Progenitor cell of endocrine pancreas (in vitro differentiated cells): ENCODE results near the gene CELF4. TPM values are rescaled to one million over a fixed set of nuclear protein-coding genes. Genes with fewer than 3 reads are reported as not detected.

Experiments used
- DNase-seq: peaks from one replicate; pipeline ENCODE4 v3.0.0; 2021; ENCODE audit warnings: low spot score; ENCODE audit not compliant: unreplicated experiment
- H3K27ac Mint-ChIP-seq: 2 replicates; pipeline ENCODE4 v1.8.0; 2021; ENCODE audit warnings: mild to moderate bottlenecking, moderate library complexity, mixed read lengths
- H3K27me3 Mint-ChIP-seq: 2 replicates; pipeline ENCODE4 v1.8.0; 2021; ENCODE audit warnings: mixed read lengths
- H3K36me3 Mint-ChIP-seq: 2 replicates; pipeline ENCODE4 v1.8.0; 2022; ENCODE audit warnings: mixed read lengths; ENCODE audit not compliant: insufficient read depth
- H3K4me1 Mint-ChIP-seq: 2 replicates; pipeline ENCODE4 v1.8.0; 2021; ENCODE audit warnings: low read depth, mixed read lengths
- H3K4me3 Mint-ChIP-seq: 2 replicates; pipeline ENCODE4 v1.8.0; 2021; ENCODE audit warnings: low read depth, mild to moderate bottlenecking, moderate library complexity, mixed read lengths
- H3K9me3 Mint-ChIP-seq: 2 replicates; pipeline ENCODE4 v1.8.0; 2021; ENCODE audit warnings: low read depth, mixed read lengths
- CTCF ChIP-seq: fragments of 200-600 bp; sonication (generic); IDR thresholded peaks from one replicate; pipeline ENCODE4 v1.5.0; 2021; ENCODE audit warnings: antibody characterized with exemption, mild to moderate bottlenecking; ENCODE audit not compliant: unreplicated experiment
- total RNA-seq: library from RNA; stranded (reverse); gene quantifications from 2 replicates; pipeline ENCODE4 v1.2.1, GENCODE V29; 2021

Gene CELF4
- total RNA-seq, 1 donor from 2014 or later: 4.6 TPM

- no peaks in the 10 kb centered on the region for H3K9me3 Mint-ChIP-seq
- H3K36me3 Mint-ChIP-seq: no peaks in the 10 kb centered on the region
- no peak for TF ChIP-seq CTCF
- no peak for DNase-seq
- no peak overlapping the region for H3K27ac Mint-ChIP-seq
- H3K4me1 Mint-ChIP-seq: no peaks in the 10 kb centered on the region
- H3K27me3 Mint-ChIP-seq: peaks cover 29% of the 10 kb centered on the region
- H3K4me3 Mint-ChIP-seq: no peak overlapping the region
Measured at GRCh38 chr18:37261246-37261840, 304.3 kb downstream of the CELF4 start.

GRCh38 chr18:37260367-37261093 lies 305.1 kb downstream of the CELF4 start:
- H3K36me3 Mint-ChIP-seq: no peaks in the 10 kb centered on the region
- H3K4me3 Mint-ChIP-seq: no peak overlapping the region
- TF ChIP-seq CTCF: no peak
- H3K4me1 Mint-ChIP-seq: no peaks in the 10 kb centered on the region
- H3K9me3 Mint-ChIP-seq: no peaks in the 10 kb centered on the region
- no peak overlapping the region for H3K27ac Mint-ChIP-seq
- DNase-seq: no peak
- peaks cover 36% of the 10 kb centered on the region for H3K27me3 Mint-ChIP-seq

GRCh38 chr18:37259711-37260110 lies 305.9 kb downstream of the CELF4 start:
- no peak for DNase-seq
- H3K27ac Mint-ChIP-seq: no peak overlapping the region
- H3K4me3 Mint-ChIP-seq: no peak overlapping the region
- H3K36me3 Mint-ChIP-seq: no peaks in the 10 kb centered on the region
- no peaks in the 10 kb centered on the region for H3K9me3 Mint-ChIP-seq
- no peak for TF ChIP-seq CTCF
- H3K27me3 Mint-ChIP-seq: peaks cover 44% of the 10 kb centered on the region
- H3K4me1 Mint-ChIP-seq: no peaks in the 10 kb centered on the region

GRCh38 chr18:37258819-37259218 lies 306.8 kb downstream of the CELF4 start:
- H3K36me3 Mint-ChIP-seq: no peaks in the 10 kb centered on the region
- no peak overlapping the region for H3K27ac Mint-ChIP-seq
- no peak overlapping the region for H3K4me3 Mint-ChIP-seq
- peaks cover 47% of the 10 kb centered on the region for H3K27me3 Mint-ChIP-seq
- no peak for DNase-seq
- no peak for TF ChIP-seq CTCF
- no peaks in the 10 kb centered on the region for H3K4me1 Mint-ChIP-seq
- no peaks in the 10 kb centered on the region for H3K9me3 Mint-ChIP-seq

GRCh38 chr18:37258131-37258530 lies 307.5 kb downstream of the CELF4 start:
- no peaks in the 10 kb centered on the region for H3K4me1 Mint-ChIP-seq
- no peak overlapping the region for H3K4me3 Mint-ChIP-seq
- no peaks in the 10 kb centered on the region for H3K9me3 Mint-ChIP-seq
- TF ChIP-seq CTCF: no peak
- DNase-seq: no peak
- peaks cover 47% of the 10 kb centered on the region for H3K27me3 Mint-ChIP-seq
- H3K36me3 Mint-ChIP-seq: no peaks in the 10 kb centered on the region
- no peak overlapping the region for H3K27ac Mint-ChIP-seq
